Kidney (tissue), 14 donors: Measurements from ENCODE around the gene ENOX2. TPM values are rescaled to one million over a fixed set of nuclear protein-coding genes. Genes with fewer than 3 reads are reported as not detected.

Experiments used
- DNase-seq, 5 donors: peaks; one replicate each; pipeline ENCODE4 v3.0.0-alpha.2; 2013 to 2020
- FAIRE-seq: peaks from 2 replicates; lab custom pipeline; 2012; peaks lifted over from hg19 to GRCh38; lab: Jason Lieb, UNC
- H3K27ac ChIP-seq, 2 donors: one replicate each; pipeline ENCODE4 v1.7.0; 2013; ENCODE audit warnings: low read depth in 2 of 2, low read length in 2 of 2, inconsistent platforms in 1 of 2
- H3K27me3 ChIP-seq: one replicate; pipeline ENCODE4 v1.7.1; 2013; ENCODE audit warnings: low read length, inconsistent platforms; ENCODE audit not compliant: control insufficient read depth, insufficient read depth
- H3K36me3 ChIP-seq, 3 donors: one replicate each; pipeline versions ENCODE4 v1.7.0 to v1.7.1; 2013; ENCODE audit warnings: low read length in 3 of 3, control low read depth in 1 of 3, inconsistent platforms in 1 of 3; ENCODE audit not compliant: insufficient read depth in 3 of 3, control insufficient read depth in 2 of 3
- H3K4me1 ChIP-seq, 3 donors: one replicate each; pipeline versions ENCODE4 v1.7.0 to v1.7.1; 2013; ENCODE audit warnings: low read length in 3 of 3, inconsistent platforms in 1 of 3, low read depth in 1 of 3; ENCODE audit not compliant: control insufficient read depth in 2 of 3, insufficient read depth in 2 of 3
- H3K4me3 ChIP-seq, 3 donors: one replicate each; pipeline versions ENCODE4 v1.7.0 to v1.8.1; 2013; ENCODE audit warnings: low read length in 3 of 3, control low read depth in 1 of 3, inconsistent platforms in 1 of 3
- H3K9ac ChIP-seq, 3 donors: one replicate each; pipeline versions ENCODE4 v1.7.0 to v1.7.1; 2013; ENCODE audit warnings: low read length in 3 of 3, control low read depth in 1 of 3, inconsistent platforms in 1 of 3
- H3K9me3 ChIP-seq, 3 donors: one replicate each; pipeline versions ENCODE4 v1.7.0 to v1.7.1; 2013; ENCODE audit warnings: low read length in 3 of 3, control low read depth in 1 of 3, inconsistent platforms in 1 of 3; ENCODE audit not compliant: control insufficient read depth in 2 of 3, insufficient read depth in 1 of 3
- CTCF ChIP-seq: IDR thresholded peaks from 3 replicates; pipeline ENCODE4 v1.5.1; 2012; ENCODE audit warnings: mild to moderate bottlenecking, moderate library complexity, borderline replicate concordance; ENCODE audit not compliant: insufficient read depth; ENCODE audit errors: extremely low read depth
- intact Hi-C: fragments of 100-400 bp; cut with DNase I; formaldehyde crosslinking; loops from one replicate; pipeline ENCODE4 v1.11.1; 2022
- polyA plus RNA-seq: library from polyadenylated mRNA; stranded (reverse); fragments of 350-450 nt; fragmentation: Illumina TruSeq; extraction: RNeasy Lipid Tissue Mini Kit (QIAGEN cat#74804); gene quantifications from one replicate; pipeline ENCODE4 v1.2.3, GENCODE V29; 2014; ENCODE audit warnings: low read depth, low replicate concordance; ENCODE audit not compliant: insufficient read depth
- total RNA-seq: library from RNA; stranded (reverse); fragmentation: NEBNext Ultra II Directional; extraction: Animal tissue kit (Norgen Biotek cat#: 25700); gene quantifications from one replicate; pipeline ENCODE4 v1.2.1, GENCODE V29; 2021
- donor health status: control.
- donor health status: control.
- donor health status: control.
- donor health status: control.
- donor health status: control.
- donor health status: DM: yes; HTN: yes; CAD: no.
- donor health status: Normal renal cell carcinoma (clear cell type).

Gene ENOX2
- total and polyA plus RNA-seq, 2 donors from 2014 or later: 6.6 to 22.6 TPM

DNA sequence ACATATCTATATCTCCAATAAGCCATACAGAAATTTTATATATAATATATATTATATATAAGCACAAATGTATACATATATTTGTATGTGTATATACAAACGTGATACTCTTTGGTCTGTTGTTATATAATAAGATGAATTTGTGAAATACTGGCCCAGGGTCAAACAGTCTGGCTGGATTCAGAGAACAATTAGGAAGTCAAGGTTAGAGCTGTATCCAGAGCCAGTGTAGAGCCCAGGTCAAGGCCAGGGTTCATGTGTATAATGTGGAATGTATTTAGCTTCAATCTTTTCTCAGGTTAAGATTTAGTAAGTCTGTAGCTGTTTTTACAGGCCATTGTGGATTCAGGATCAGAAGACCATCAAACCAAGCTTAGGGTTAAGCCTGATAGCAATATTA lies 3.8 kb upstream of the ENOX2 start:
- TF ChIP-seq CTCF: no peak
- H3K27me3 ChIP-seq: peaks cover 5% of the 10 kb centered on the region
- DNase-seq: no peak

DNA sequence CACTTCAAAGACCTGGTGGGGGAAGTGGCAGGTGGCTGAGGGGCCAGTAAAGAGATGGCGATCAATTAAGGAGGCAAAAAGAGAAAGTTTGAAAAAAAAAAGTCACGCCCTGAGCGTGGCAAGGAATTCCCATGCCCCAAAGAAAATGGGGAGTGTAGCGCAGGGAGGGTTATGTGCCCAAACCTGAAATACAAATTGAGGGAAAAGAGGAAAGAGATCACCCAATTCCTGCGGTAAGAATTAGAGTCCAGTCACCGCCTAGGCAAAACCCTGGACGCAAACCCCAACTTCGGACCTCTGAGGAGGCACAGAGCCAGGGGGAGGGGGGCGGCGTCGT lies 595 bp downstream of the ENOX2 start:
- peaks cover 5% of the 10 kb centered on the region for H3K27me3 ChIP-seq
- DNase-seq (no peak), FAIRE-seq (no peak)
- peak overlapping the region in 2 of 3 donors; percentile 22 to 63 for H3K9ac ChIP-seq
- TF ChIP-seq CTCF: no peak
- H3K9me3 ChIP-seq: no peaks in the 10 kb centered on the region
- peak overlapping the region; percentile 61 to 75 (median 73) for H3K4me3 ChIP-seq
- intact Hi-C loops: no loop called here
- H3K36me3 ChIP-seq: no peaks in the 10 kb centered on the region
- no peaks in the 10 kb centered on the region for H3K4me1 ChIP-seq
- H3K27ac ChIP-seq: no peak overlapping the region

More for the DNA sequence above, 3.8 kb upstream of the ENOX2 start:
- Histone ChIP-seq H3K9me3 (no peaks in the 10 kb centered on the region), H3K27ac (no peak overlapping the region), H3K36me3 (no peaks in the 10 kb centered on the region), H3K4me1 (no peaks in the 10 kb centered on the region), H3K9ac (no peak overlapping the region), H3K4me3 (no peak overlapping the region)
- intact Hi-C loops: no loop called here
- FAIRE-seq: no peak

DNA sequence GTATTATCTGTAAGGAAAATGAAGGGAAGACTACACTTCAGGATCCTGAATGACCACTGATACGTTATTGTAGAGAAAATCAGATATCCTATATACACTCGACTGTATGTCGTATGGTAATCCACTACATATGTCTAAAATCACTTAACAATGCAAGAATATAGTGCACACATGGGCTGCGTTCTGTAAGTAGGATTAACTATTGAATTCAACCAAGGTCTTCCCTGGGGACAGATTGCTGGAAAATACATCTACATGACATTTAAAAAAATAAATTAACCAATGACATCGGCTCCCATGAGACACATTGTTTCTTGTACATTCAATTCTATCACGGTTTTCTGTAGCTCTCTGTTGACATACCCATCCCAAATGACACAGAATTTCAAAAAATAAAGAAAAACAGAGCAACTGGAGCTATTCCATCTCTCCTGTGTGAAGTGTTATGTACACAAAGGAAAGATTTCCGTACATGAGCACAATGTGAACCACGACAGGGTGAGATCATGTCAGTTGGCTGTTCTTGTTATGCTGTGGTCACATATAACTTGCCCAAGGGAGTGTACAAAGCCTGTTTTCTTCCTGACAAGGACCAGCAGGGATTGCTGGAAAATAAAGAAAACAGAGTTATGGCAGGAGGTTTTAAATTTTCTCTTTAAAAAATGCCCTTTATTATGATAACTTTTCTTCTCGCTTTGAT lies 6.1 kb downstream of the ENOX2 start:
- H3K9me3 ChIP-seq: no peaks in the 10 kb centered on the region
- no peak overlapping the region for H3K4me3 ChIP-seq
- TF ChIP-seq CTCF: no peak
- intact Hi-C loops: no loop called here
- no peaks in the 10 kb centered on the region for H3K4me1 ChIP-seq
- no peaks in the 10 kb centered on the region for H3K36me3 ChIP-seq
- H3K9ac ChIP-seq: no peak overlapping the region
- FAIRE-seq: no peak
- H3K27ac ChIP-seq: no peak overlapping the region
- peaks cover 3% of the 10 kb centered on the region for H3K27me3 ChIP-seq
- DNase-seq: no peak

- no peak overlapping the region for H3K4me3 ChIP-seq
- no peak for TF ChIP-seq CTCF
- H3K4me1 ChIP-seq: no peaks in the 10 kb centered on the region
- no peaks in the 10 kb centered on the region for H3K36me3 ChIP-seq
- no peaks in the 10 kb centered on the region for H3K9me3 ChIP-seq
- no peak overlapping the region for H3K9ac ChIP-seq
- H3K27me3 ChIP-seq: peaks cover 3% of the 10 kb centered on the region
- no peak for FAIRE-seq
- intact Hi-C loops: no loop called here
- no peak overlapping the region for H3K27ac ChIP-seq
- no peak for DNase-seq
Observed at GRCh38 chrX:130896026-130896425, 7.0 kb downstream of the ENOX2 start.
